GM12878 (cell line): ENCODE data around the gene PPWD1.

Source experiments
- EP300 ChIP-seq, 2 experiments: fragments of 150-350 bp in 1 of 2; IDR thresholded peaks; 2 replicates each; pipeline ENCODE4 v1.6.1; 2011 to 2012; ENCODE audit warnings: low read depth in 2 of 2, low read length in 2 of 2, borderline replicate concordance in 1 of 2, improper control_type of control experiment in 1 of 2, inconsistent platforms in 1 of 2; ENCODE audit not compliant: control insufficient read depth in 1 of 2
- EZH2 ChIP-seq: IDR thresholded peaks from 2 replicates; pipeline ENCODE4 v1.6.1; 2012; ENCODE audit warnings: low read depth, mild to moderate bottlenecking, control low read depth, inconsistent platforms, low read length, borderline replicate concordance; ENCODE audit not compliant: control insufficient read depth
- HDAC2 ChIP-seq: fragments of 200-600 bp; sonication (generic); IDR thresholded peaks from 2 replicates; pipeline ENCODE4 v1.6.1; 2017
- KDM1A ChIP-seq: fragments of 200-600 bp; sonication (generic); IDR thresholded peaks from 2 replicates; pipeline ENCODE4 v1.6.1; 2016; ENCODE audit warnings: borderline replicate concordance
- NFYA ChIP-seq: IDR thresholded peaks from 2 replicates; pipeline ENCODE4 v1.6.1; 2011; ENCODE audit warnings: low read depth, mild to moderate bottlenecking, low read length, improper control_type of control experiment, borderline replicate concordance
- PML ChIP-seq: IDR thresholded peaks from 2 replicates; pipeline ENCODE4 v1.6.1; 2012; ENCODE audit warnings: low read length, inconsistent platforms
- RAD21 ChIP-seq: IDR thresholded peaks from 2 replicates; pipeline ENCODE4 v1.6.1; 2011; ENCODE audit warnings: mild to moderate bottlenecking, low read depth, low read length, moderate library complexity; ENCODE audit not compliant: insufficient read depth
- TF ChIP-seq, protein P1 (sequence below): IDR thresholded peaks from 2 replicates; pipeline ENCODE4 v1.6.1; 2012; ENCODE audit warnings: mild to moderate bottlenecking, low read depth, low read length
- TF ChIP-seq, protein P2 (sequence below): IDR thresholded peaks from 2 replicates; pipeline ENCODE4 v1.6.1; 2012; ENCODE audit warnings: low read depth, low read length, improper control_type of control experiment
- TF ChIP-seq, protein P3 (sequence below), 3 experiments: IDR thresholded peaks in 2 of 3; conservative IDR thresholded peaks in 1 of 3; 2 replicates each; pipeline ENCODE4 v1.5.1; 2011; ENCODE audit warnings: low read depth in 3 of 3, low read length in 3 of 3, mild to moderate bottlenecking in 3 of 3, control low read depth in 2 of 3, moderate library complexity in 2 of 3, inconsistent platforms in 1 of 3, mixed read lengths in 1 of 3; ENCODE audit not compliant: control insufficient read depth in 2 of 3, insufficient read depth in 1 of 3; ENCODE audit errors: extremely low read depth in 1 of 3
- TF ChIP-seq, protein P4 (sequence below): fragments of 450-650 bp; IDR thresholded peaks from 2 replicates; pipeline ENCODE4 v1.6.1; 2017; ENCODE audit warnings: mild to moderate bottlenecking

DNA sequence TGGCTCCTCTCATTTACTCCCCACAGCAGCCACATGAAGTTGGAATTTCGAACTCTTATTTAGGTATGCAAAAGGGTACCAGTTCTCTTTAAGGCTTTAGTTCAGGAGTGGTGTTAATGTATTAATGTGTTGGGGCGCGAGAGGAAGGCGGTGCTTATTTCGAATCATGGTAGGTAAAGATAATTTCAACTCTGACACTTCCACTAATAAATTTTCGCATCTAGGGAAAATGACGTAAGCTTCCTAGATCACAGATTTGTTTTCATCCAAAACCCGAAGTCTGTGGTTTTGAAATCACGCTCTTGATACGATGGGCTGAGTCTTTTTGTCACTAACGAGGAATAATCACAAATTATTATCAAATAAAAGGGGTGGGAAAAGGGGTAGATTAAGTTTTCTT is 681 bp downstream of the PPWD1 start:
- TF ChIP-seq EP300 (IDR thresholded peaks at IDR 0.05; ENCODE audit: borderline replicate concordance in 1 of 2, control insufficient read depth in 1 of 2, low read depth in 2 of 2, low read length in 2 of 2) (no peak), EZH2 (no peak), HDAC2 (no peak), PML (no peak), KDM1A (no peak), RAD21 (no peak), NFYA (no peak)
- TF ChIP-seq, protein P1, sequence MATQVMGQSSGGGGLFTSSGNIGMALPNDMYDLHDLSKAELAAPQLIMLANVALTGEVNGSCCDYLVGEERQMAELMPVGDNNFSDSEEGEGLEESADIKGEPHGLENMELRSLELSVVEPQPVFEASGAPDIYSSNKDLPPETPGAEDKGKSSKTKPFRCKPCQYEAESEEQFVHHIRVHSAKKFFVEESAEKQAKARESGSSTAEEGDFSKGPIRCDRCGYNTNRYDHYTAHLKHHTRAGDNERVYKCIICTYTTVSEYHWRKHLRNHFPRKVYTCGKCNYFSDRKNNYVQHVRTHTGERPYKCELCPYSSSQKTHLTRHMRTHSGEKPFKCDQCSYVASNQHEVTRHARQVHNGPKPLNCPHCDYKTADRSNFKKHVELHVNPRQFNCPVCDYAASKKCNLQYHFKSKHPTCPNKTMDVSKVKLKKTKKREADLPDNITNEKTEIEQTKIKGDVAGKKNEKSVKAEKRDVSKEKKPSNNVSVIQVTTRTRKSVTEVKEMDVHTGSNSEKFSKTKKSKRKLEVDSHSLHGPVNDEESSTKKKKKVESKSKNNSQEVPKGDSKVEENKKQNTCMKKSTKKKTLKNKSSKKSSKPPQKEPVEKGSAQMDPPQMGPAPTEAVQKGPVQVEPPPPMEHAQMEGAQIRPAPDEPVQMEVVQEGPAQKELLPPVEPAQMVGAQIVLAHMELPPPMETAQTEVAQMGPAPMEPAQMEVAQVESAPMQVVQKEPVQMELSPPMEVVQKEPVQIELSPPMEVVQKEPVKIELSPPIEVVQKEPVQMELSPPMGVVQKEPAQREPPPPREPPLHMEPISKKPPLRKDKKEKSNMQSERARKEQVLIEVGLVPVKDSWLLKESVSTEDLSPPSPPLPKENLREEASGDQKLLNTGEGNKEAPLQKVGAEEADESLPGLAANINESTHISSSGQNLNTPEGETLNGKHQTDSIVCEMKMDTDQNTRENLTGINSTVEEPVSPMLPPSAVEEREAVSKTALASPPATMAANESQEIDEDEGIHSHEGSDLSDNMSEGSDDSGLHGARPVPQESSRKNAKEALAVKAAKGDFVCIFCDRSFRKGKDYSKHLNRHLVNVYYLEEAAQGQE = no peak
- TF ChIP-seq, protein P2, sequence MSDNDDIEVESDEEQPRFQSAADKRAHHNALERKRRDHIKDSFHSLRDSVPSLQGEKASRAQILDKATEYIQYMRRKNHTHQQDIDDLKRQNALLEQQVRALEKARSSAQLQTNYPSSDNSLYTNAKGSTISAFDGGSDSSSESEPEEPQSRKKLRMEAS = no peak
- TF ChIP-seq, protein P3, sequence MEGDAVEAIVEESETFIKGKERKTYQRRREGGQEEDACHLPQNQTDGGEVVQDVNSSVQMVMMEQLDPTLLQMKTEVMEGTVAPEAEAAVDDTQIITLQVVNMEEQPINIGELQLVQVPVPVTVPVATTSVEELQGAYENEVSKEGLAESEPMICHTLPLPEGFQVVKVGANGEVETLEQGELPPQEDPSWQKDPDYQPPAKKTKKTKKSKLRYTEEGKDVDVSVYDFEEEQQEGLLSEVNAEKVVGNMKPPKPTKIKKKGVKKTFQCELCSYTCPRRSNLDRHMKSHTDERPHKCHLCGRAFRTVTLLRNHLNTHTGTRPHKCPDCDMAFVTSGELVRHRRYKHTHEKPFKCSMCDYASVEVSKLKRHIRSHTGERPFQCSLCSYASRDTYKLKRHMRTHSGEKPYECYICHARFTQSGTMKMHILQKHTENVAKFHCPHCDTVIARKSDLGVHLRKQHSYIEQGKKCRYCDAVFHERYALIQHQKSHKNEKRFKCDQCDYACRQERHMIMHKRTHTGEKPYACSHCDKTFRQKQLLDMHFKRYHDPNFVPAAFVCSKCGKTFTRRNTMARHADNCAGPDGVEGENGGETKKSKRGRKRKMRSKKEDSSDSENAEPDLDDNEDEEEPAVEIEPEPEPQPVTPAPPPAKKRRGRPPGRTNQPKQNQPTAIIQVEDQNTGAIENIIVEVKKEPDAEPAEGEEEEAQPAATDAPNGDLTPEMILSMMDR (IDR thresholded peaks at IDR 0.05 in 2 of 3, conservative IDR thresholded peaks at IDR 0.05 in 1 of 3; ENCODE audit: control insufficient read depth in 2 of 3, extremely low read depth in 1 of 3, insufficient read depth in 1 of 3, low read depth in 3 of 3, low read length in 3 of 3) = no peak
- TF ChIP-seq, protein P4, sequence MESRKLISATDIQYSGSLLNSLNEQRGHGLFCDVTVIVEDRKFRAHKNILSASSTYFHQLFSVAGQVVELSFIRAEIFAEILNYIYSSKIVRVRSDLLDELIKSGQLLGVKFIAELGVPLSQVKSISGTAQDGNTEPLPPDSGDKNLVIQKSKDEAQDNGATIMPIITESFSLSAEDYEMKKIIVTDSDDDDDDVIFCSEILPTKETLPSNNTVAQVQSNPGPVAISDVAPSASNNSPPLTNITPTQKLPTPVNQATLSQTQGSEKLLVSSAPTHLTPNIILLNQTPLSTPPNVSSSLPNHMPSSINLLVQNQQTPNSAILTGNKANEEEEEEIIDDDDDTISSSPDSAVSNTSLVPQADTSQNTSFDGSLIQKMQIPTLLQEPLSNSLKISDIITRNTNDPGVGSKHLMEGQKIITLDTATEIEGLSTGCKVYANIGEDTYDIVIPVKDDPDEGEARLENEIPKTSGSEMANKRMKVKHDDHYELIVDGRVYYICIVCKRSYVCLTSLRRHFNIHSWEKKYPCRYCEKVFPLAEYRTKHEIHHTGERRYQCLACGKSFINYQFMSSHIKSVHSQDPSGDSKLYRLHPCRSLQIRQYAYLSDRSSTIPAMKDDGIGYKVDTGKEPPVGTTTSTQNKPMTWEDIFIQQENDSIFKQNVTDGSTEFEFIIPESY = no peak
